GM19467 (cell line): ENCODE measurements around the gene KICS2.

Experiments
- ATAC-seq: cut with Tn5 transposase; IDR thresholded peaks from one replicate; pipeline ENCODE4 v1.9.1; 2021; ENCODE audit warnings: mild to moderate bottlenecking, moderate library complexity; ENCODE audit not compliant: unreplicated experiment

Gene KICS2

GRCh38 chr12:64175254-64175945, 46.7 kb downstream of the KICS2 start:
- ATAC-seq: no peak

- no peak for ATAC-seq
These were observed 48.6 kb downstream of the KICS2 start for GRCh38 chr12:64173456-64173855.
